ENCODE data around the gene FLT4.

The FLT4 gene

DNA sequence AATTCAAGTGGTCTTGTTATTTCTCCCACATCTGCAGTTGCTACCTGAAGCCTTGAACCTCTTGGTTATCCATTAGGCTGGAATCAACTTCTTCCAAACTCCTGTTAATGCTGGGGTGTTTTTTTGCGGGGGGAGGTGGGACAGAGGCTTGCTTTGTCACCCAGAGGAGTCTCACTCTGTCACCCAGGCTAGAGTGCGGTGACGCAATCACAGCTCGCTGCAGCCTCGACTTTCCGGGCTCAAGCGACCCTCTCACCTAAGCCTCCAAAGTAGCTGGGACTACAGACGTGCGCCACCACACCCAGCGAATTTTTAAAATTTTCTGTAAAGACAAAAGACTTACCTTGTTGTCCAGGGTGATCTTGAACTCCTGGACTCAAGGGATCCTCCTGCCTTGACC is 62.5 kb downstream of the FLT4 start:
- DNase-seq: no peak

- DNase-seq: no peak
Measured at GRCh38 chr5:180586204-180586603, 63.2 kb downstream of the FLT4 start.

GRCh38 chr5:180583738-180584137 is 65.7 kb downstream of the FLT4 start:
- DNase-seq: no peak

DNA sequence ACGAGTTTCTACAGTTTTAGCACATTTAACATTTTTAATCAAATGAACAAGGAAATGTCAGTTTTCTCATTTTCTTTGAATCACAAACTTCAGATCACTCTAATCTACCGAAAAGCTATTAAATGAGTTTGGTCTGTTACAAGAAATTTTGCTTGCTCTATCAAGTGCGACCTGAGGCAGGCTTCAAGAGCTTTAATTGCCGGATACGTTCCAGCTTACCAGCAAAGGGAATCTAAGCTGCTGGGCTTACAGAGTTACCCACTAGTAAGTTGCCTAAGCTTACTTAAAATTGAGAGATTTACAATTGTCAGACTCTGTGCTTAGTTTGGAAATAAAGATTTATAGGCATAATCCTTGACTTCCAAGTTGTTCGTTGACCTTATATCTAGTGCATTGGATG is 68.7 kb downstream of the FLT4 start:
- no peak for DNase-seq

DNA sequence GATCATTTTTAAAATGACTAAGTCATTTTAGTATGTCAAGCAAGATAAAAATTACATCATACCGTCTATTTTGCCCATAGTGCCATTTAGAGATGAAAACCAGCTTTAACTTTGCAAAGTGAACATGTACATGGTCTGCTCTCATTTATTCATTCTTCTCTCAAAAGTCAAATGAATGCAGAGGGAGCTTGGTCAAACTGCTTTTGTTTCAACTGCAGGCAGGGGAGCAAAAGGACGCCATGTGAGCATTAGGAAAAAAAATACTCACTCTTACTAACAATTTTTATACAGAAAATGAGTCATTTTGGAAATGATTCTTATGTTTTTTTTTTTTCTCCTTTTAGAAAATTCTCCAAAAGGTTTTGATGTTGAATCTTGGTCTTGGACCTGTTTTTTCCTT is 73.8 kb downstream of the FLT4 start:
- no peak for DNase-seq

DNA sequence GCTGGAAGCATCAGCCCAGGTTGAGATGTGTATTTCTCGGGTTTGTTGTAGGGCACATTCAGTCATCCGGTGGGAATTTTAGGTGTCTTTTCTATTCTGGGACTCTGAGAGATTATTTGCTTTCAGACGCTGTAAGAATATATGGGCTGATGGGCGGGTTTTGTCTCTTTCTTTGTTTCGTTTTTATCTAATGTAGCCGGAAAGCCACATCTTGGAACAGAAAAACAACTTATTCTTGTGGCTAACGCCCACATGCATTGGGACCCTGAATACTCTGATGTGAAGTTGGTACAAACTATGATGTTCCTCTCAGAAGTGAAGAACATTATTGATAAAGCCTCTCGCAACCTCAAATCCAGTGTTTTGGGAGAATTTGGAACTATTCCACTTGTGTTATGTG is 80.5 kb downstream of the FLT4 start:
- DNase-seq: no peak

DNA sequence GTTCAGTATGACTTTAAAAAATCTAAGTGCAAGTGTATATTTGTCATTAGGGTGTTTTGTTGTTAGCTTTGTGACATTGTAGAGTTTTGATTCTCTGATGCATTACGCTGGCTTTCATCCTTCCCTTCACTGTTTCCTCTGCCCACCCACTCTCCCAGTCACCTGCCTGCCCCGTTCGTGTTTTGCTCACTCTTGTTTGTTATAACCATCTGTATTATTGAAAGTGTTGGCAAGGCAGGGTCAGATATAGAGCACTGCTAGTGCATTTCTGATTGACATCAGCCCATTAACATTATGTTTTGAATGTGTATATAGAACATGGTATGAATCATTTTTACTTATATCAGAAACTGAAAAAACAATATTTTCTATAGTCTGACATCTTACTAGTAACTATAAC is 85.4 kb downstream of the FLT4 start:
- no peak for DNase-seq

DNA sequence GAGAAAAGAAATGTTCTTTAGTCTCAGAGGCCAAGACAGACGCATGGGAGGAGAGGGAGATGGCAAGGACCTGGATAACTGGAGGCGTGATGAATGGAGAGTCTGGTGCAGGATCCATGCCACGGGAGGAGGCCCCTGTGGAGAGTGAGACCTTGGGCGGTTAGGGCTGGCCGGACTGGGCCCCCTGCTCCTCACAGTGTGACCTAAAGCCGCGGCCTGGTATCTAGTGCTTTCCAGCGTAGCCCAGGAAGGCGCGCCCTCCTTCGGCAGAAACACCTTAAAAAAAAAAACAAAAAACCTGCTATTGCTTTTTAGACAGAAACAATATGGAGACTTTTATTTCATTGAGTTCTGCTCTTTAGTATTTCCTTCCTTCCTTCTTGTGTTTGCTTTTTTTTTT is 91.2 kb downstream of the FLT4 start:
- DNase-seq: no peak

DNA sequence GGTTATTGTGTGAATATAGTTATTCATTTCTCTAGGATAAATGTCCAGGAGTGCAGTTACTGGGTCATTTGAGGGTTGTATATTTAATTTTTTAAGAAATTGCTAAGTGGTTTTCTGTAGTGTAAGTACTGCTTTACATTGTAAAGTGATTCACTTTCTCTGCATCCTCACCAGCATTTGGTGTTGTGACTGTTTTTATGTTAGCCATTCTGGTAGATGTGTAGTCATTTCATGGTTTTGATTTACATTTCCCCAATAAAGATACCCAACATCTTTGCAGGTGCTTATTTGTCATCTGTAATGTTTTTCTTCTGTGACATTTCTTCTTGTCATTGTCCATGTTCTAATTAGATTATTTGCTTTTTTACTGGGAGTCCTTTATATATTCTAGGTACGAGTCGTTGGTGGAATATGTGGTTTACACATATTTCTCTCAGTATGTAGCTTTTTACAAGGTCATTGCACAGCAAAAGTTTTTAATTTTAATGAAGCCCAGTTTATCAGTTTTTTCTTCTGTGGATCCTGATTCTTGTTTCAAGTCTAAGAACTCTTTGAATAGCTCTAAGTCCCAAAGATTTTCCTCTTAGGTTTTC is 92.1 kb downstream of the FLT4 start:
- DNase-seq: no peak

- no peak for DNase-seq
Measured at GRCh38 chr5:180555168-180555921, 94.1 kb downstream of the FLT4 start.

DNA sequence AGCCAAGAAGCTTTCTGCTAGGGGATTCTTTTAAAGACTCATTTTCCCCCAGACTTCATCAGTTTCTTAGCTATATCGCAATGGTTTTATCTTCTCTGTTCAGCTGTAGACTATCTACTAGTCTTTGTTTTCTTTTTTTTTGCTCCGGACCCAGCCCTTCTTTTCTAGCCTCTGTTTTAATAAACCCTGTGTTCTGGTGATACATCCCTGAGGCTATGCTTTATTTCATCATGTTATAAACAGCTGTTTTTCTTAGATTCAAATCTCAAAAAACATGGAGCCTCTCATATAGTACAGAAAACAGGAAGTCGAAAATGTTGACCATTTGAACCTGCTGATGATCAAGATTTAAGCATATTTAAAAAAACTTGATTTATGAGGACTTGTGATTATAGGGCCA is 95.9 kb downstream of the FLT4 start:
- no peak for DNase-seq

Data from NCI-H2171 (cell line).